HK-2 (cell line): ENCODE data around the gene NRCAM.

Experiments
- DNase-seq: peaks from one replicate; pipeline ENCODE4 v3.0.0-alpha.2; 2018; ENCODE audit not compliant: unreplicated experiment

NRCAM gene

GRCh38 chr7:108129018-108129965, 326.9 kb downstream of the NRCAM start:
- DNase-seq = no peak

- DNase-seq = no peak
Observed at GRCh38 chr7:108128514-108128913, 327.7 kb downstream of the NRCAM start.

GRCh38 chr7:108127461-108127860, 328.8 kb downstream of the NRCAM start:
- DNase-seq = no peak

- DNase-seq = no peak
Observed at GRCh38 chr7:108124820-108125219, 331.4 kb downstream of the NRCAM start.

GRCh38 chr7:108122181-108122580, 334.1 kb downstream of the NRCAM start:
- no peak for DNase-seq

GRCh38 chr7:108120933-108121332, 335.3 kb downstream of the NRCAM start:
- DNase-seq = no peak

- DNase-seq = no peak
Observed at GRCh38 chr7:108120196-108120595, 336.0 kb downstream of the NRCAM start.

- no peak for DNase-seq
Observed at GRCh38 chr7:108118959-108119358, 337.3 kb downstream of the NRCAM start.

- peak; percentile 21 for DNase-seq
Observed at GRCh38 chr7:108114117-108114841, 342.0 kb downstream of the NRCAM start.

GRCh38 chr7:108112683-108113082, 343.6 kb downstream of the NRCAM start:
- DNase-seq = no peak

- no peak for DNase-seq
Observed at GRCh38 chr7:108109221-108109908, 346.9 kb downstream of the NRCAM start.

GRCh38 chr7:108108131-108108530, 348.1 kb downstream of the NRCAM start:
- DNase-seq = no peak

- DNase-seq = no peak
Observed at GRCh38 chr7:108104324-108104723, 351.9 kb downstream of the NRCAM start.

- no peak for DNase-seq
Observed at GRCh38 chr7:108103558-108104298, 352.5 kb downstream of the NRCAM start.

- no peak for DNase-seq
Observed at GRCh38 chr7:108102671-108103312, 353.4 kb downstream of the NRCAM start.

GRCh38 chr7:108101759-108102158, 354.5 kb downstream of the NRCAM start:
- DNase-seq = no peak

GRCh38 chr7:108099713-108100112, 356.5 kb downstream of the NRCAM start:
- DNase-seq = no peak

GRCh38 chr7:108097703-108098102, 358.5 kb downstream of the NRCAM start:
- DNase-seq = no peak
